RCC 7860 (cell line): ENCODE data around the gene ANKRD29.

Experiments
- DNase-seq: peaks from one replicate; pipeline ENCODE4 v3.0.0-alpha.2; 2015; ENCODE audit warnings: low spot score
- FAIRE-seq: peaks from 2 replicates; lab custom pipeline; 2012; peaks lifted over from hg19 to GRCh38; lab: Jason Lieb, UNC

Gene ANKRD29

GRCh38 chr18:23684515-23685197, 21.9 kb upstream of the ANKRD29 start:
- peak; percentile 98 for FAIRE-seq
- DNase-seq = peak; percentile 93

GRCh38 chr18:23683671-23684070, 21.0 kb upstream of the ANKRD29 start:
- peak; percentile 49 for DNase-seq
- FAIRE-seq = peak; percentile 64

GRCh38 chr18:23683155-23683554, 20.4 kb upstream of the ANKRD29 start:
- DNase-seq (no peak), FAIRE-seq (no peak)

- FAIRE-seq (no peak), DNase-seq (no peak)
Observed at GRCh38 chr18:23682472-23682871, 19.8 kb upstream of the ANKRD29 start.

GRCh38 chr18:23682045-23682444, 19.3 kb upstream of the ANKRD29 start:
- DNase-seq (no peak), FAIRE-seq (no peak)

- DNase-seq (no peak), FAIRE-seq (no peak)
Observed at GRCh38 chr18:23675896-23676295, 13.2 kb upstream of the ANKRD29 start.

- no peak for FAIRE-seq
- DNase-seq = no peak
Observed at GRCh38 chr18:23675236-23675635, 12.5 kb upstream of the ANKRD29 start.

GRCh38 chr18:23673725-23674124, 11.0 kb upstream of the ANKRD29 start:
- no peak for FAIRE-seq

GRCh38 chr18:23671564-23671963, 8.9 kb upstream of the ANKRD29 start:
- DNase-seq (no peak), FAIRE-seq (no peak)

More at GRCh38 chr18:23673725-23674124, 11.0 kb upstream of the ANKRD29 start:
- DNase-seq = no peak

GRCh38 chr18:23669804-23670405, 7.2 kb upstream of the ANKRD29 start:
- DNase-seq = no peak
- FAIRE-seq = no peak

- FAIRE-seq = no peak
- no peak for DNase-seq
Observed at GRCh38 chr18:23669202-23669766, 6.6 kb upstream of the ANKRD29 start.

- FAIRE-seq (no peak), DNase-seq (no peak)
Observed at GRCh38 chr18:23668731-23669130, 6.0 kb upstream of the ANKRD29 start.

- DNase-seq (no peak), FAIRE-seq (no peak)
Observed at GRCh38 chr18:23667114-23667513, 4.4 kb upstream of the ANKRD29 start.

- DNase-seq = no peak
- FAIRE-seq = no peak
Observed at GRCh38 chr18:23664674-23665073, 2.0 kb upstream of the ANKRD29 start.

- no peak for FAIRE-seq
- no peak for DNase-seq
Observed at GRCh38 chr18:23661735-23662308, 889 bp downstream of the ANKRD29 start.

GRCh38 chr18:23658285-23658684, 4.4 kb downstream of the ANKRD29 start:
- DNase-seq = no peak

GRCh38 chr18:23652232-23652631, 10.5 kb downstream of the ANKRD29 start:
- FAIRE-seq (no peak), DNase-seq (no peak)

More at GRCh38 chr18:23658285-23658684, 4.4 kb downstream of the ANKRD29 start:
- FAIRE-seq = no peak

GRCh38 chr18:23650968-23651927, 11.5 kb downstream of the ANKRD29 start:
- no peak for FAIRE-seq
- peak; percentile 39 for DNase-seq

GRCh38 chr18:23648940-23649607, 13.6 kb downstream of the ANKRD29 start:
- DNase-seq (no peak), FAIRE-seq (no peak)

- FAIRE-seq (no peak), DNase-seq (no peak)
Observed at GRCh38 chr18:23648456-23648855, 14.3 kb downstream of the ANKRD29 start.
